Epithelial cell of esophagus (primary cell): ENCODE results near the gene LIF.

Experiments used
- DNase-seq: peaks from one replicate; pipeline ENCODE4 v3.0.0; 2010; ENCODE audit warnings: low read depth
- H3K4me3 ChIP-seq: 2 replicates; pipeline ENCODE4 v1.5.1; 2011; ENCODE audit warnings: mild to moderate bottlenecking, low read length, control low read depth
- CTCF ChIP-seq: IDR thresholded peaks from 2 replicates; pipeline ENCODE4 v1.5.1; 2011; ENCODE audit warnings: low read depth, mild to moderate bottlenecking, low read length, control low read depth, inconsistent platforms; ENCODE audit not compliant: insufficient read depth; ENCODE audit errors: missing control alignments

Gene LIF

GRCh38 chr22:30277547-30278344, 31.2 kb upstream of the LIF start:
- no peak for TF ChIP-seq CTCF
- no peak overlapping the region for H3K4me3 ChIP-seq
- peak; percentile 81 for DNase-seq

GRCh38 chr22:30276039-30276438, 29.5 kb upstream of the LIF start:
- no peak for TF ChIP-seq CTCF

GRCh38 chr22:30275625-30276024, 29.1 kb upstream of the LIF start:
- peak; percentile 47 for DNase-seq
- no peak for TF ChIP-seq CTCF
- H3K4me3 ChIP-seq, result no peak overlapping the region

More at GRCh38 chr22:30276039-30276438, 29.5 kb upstream of the LIF start:
- H3K4me3 ChIP-seq, result no peak overlapping the region
- DNase-seq, result no peak

GRCh38 chr22:30274437-30274812, 27.9 kb upstream of the LIF start:
- no peak for TF ChIP-seq CTCF
- no peak for DNase-seq
- H3K4me3 ChIP-seq, result no peak overlapping the region

- no peak for DNase-seq
- H3K4me3 ChIP-seq, result no peak overlapping the region
Measured at GRCh38 chr22:30273711-30274436, 27.3 kb upstream of the LIF start.

More at GRCh38 chr22:30273711-30274436, 27.3 kb upstream of the LIF start:
- no peak for TF ChIP-seq CTCF
